Osteoblast (primary cell): ENCODE measurements around the gene TENM4. TPM values are rescaled to one million over a fixed set of nuclear protein-coding genes. Genes with fewer than 3 reads are reported as not detected.

ENCODE experiments used
- DNase-seq: peaks from one replicate; pipeline ENCODE4 v3.0.0; 2011; ENCODE audit warnings: low spot score, mixed read lengths; ENCODE audit not compliant: insufficient read length; ENCODE audit errors: missing footprints
- H2AFZ ChIP-seq: 2 replicates; pipeline ENCODE4 v1.6.0; 2011; ENCODE audit warnings: mild to moderate bottlenecking, low read length
- H3K27ac ChIP-seq: 2 replicates; pipeline ENCODE4 v1.5.1; 2011; ENCODE audit warnings: mild to moderate bottlenecking, low read depth, low read length, moderate library complexity
- H3K27me3 ChIP-seq: 2 replicates; pipeline ENCODE4 v1.6.0; 2012; ENCODE audit warnings: mild to moderate bottlenecking, control low read depth, inconsistent platforms, low read length, moderate library complexity; ENCODE audit not compliant: insufficient read depth
- H3K36me3 ChIP-seq: 2 replicates; pipeline ENCODE4 v1.5.1; 2011; ENCODE audit warnings: mild to moderate bottlenecking, low read length, control low read depth, moderate library complexity; ENCODE audit not compliant: insufficient read depth
- H3K4me1 ChIP-seq: 2 replicates; pipeline ENCODE4 v1.5.1; 2011; ENCODE audit warnings: mild to moderate bottlenecking, low read length, control low read depth, moderate library complexity; ENCODE audit not compliant: insufficient read depth
- H3K4me2 ChIP-seq: 2 replicates; pipeline ENCODE4 v1.6.0; 2011; ENCODE audit warnings: mild to moderate bottlenecking, low read length; ENCODE audit not compliant: insufficient read depth
- H3K4me3 ChIP-seq: fragments of 200-600 bp; sonication (generic); 3 replicates; pipeline ENCODE4 v1.5.1; 2012; ENCODE audit warnings: mild to moderate bottlenecking, low read length, inconsistent platforms; ENCODE audit not compliant: insufficient read depth
- H3K79me2 ChIP-seq: 2 replicates; pipeline ENCODE4 v1.6.0; 2012; ENCODE audit warnings: mild to moderate bottlenecking, low read length, control low read depth, inconsistent platforms; ENCODE audit not compliant: insufficient read depth
- H3K9me3 ChIP-seq: 2 replicates; pipeline ENCODE4 v1.5.1; 2011; ENCODE audit warnings: low read depth, low read length, control low read depth
- H4K20me1 ChIP-seq: 2 replicates; pipeline ENCODE4 v1.6.0; 2012; ENCODE audit warnings: mild to moderate bottlenecking, low read length, control low read depth; ENCODE audit not compliant: insufficient read depth
- CTCF ChIP-seq: IDR thresholded peaks from 2 replicates; pipeline ENCODE4 v1.5.1; 2011; ENCODE audit warnings: mild to moderate bottlenecking, low read depth, low read length, moderate library complexity; ENCODE audit errors: extremely low read depth
- total RNA-seq: library from RNA; depleted of rRNA; stranded (reverse); fragments of >200 nt; gene quantifications from 2 replicates; pipeline ENCODE4 v1.2.3, GENCODE V29; 2012

Gene TENM4
- total RNA-seq, 1 donor: 63.3 TPM

- Histone ChIP-seq H3K4me3 (peak overlapping the region; percentile 78), H2AFZ (peak overlapping the region; percentile 81), H3K36me3 (no peaks in the 10 kb centered on the region), H3K27me3 (peaks cover 38% of the 10 kb centered on the region), H3K4me2 (peak overlapping the region; percentile 77), H3K79me2 (peaks cover 19% of the 10 kb centered on the region), H3K27ac (no peak overlapping the region), H4K20me1 (no peaks in the 10 kb centered on the region), H3K9me3 (no peaks in the 10 kb centered on the region), H3K4me1 (peaks cover 23% of the 10 kb centered on the region)
- DNase-seq: peak; percentile 81
- TF ChIP-seq CTCF: no peak
These were observed 802 bp downstream of the TENM4 start for GRCh38 chr11:79439886-79440570.

GRCh38 chr11:79439410-79439885 lies 1.4 kb downstream of the TENM4 start:
- H3K4me3 ChIP-seq: peak overlapping the region; percentile 78
- peak; percentile 88 for DNase-seq
- H3K4me2 ChIP-seq: peak overlapping the region; percentile 77

GRCh38 chr11:79438631-79439409 lies 2.0 kb downstream of the TENM4 start:
- Histone ChIP-seq H3K27ac (peak overlapping the region; percentile 13), H3K4me3 (peak overlapping the region; percentile 78), H3K4me1 (peaks cover 23% of the 10 kb centered on the region), H2AFZ (peak overlapping the region; percentile 74), H3K9me3 (no peaks in the 10 kb centered on the region), H3K27me3 (peaks cover 33% of the 10 kb centered on the region), H3K4me2 (peak overlapping the region; percentile 77), H3K79me2 (peaks cover 19% of the 10 kb centered on the region), H3K36me3 (no peaks in the 10 kb centered on the region), H4K20me1 (no peaks in the 10 kb centered on the region)
- no peak for TF ChIP-seq CTCF
- DNase-seq: peak; percentile 94

More at GRCh38 chr11:79439410-79439885, 1.4 kb downstream of the TENM4 start:
- no peaks in the 10 kb centered on the region for H3K9me3 ChIP-seq
- H3K4me1 ChIP-seq: peaks cover 23% of the 10 kb centered on the region
- H3K27ac ChIP-seq: peak overlapping the region; percentile 12
- no peak for TF ChIP-seq CTCF
- H3K27me3 ChIP-seq: peaks cover 35% of the 10 kb centered on the region
- H3K36me3 ChIP-seq: no peaks in the 10 kb centered on the region
- no peaks in the 10 kb centered on the region for H4K20me1 ChIP-seq
- peak overlapping the region; percentile 74 for H2AFZ ChIP-seq
- H3K79me2 ChIP-seq: peaks cover 19% of the 10 kb centered on the region

GRCh38 chr11:79437981-79438630 lies 2.7 kb downstream of the TENM4 start:
- H3K27ac ChIP-seq: peak overlapping the region; percentile 25
- no peaks in the 10 kb centered on the region for H3K36me3 ChIP-seq
- H3K9me3 ChIP-seq: no peaks in the 10 kb centered on the region
- H3K79me2 ChIP-seq: peaks cover 23% of the 10 kb centered on the region
- TF ChIP-seq CTCF: no peak
- peak overlapping the region; percentile 74 for H2AFZ ChIP-seq
- peak overlapping the region; percentile 77 for H3K4me2 ChIP-seq
- peaks cover 23% of the 10 kb centered on the region for H3K4me1 ChIP-seq
- H3K4me3 ChIP-seq: peak overlapping the region; percentile 78
- DNase-seq: peak; percentile 94
- no peaks in the 10 kb centered on the region for H4K20me1 ChIP-seq
- peaks cover 25% of the 10 kb centered on the region for H3K27me3 ChIP-seq
